Activated CD8-positive, alpha-beta memory T cell treated with anti-CD3 and anti-CD28 coated beads for 36 hours (primary cell): ENCODE data around the gene JMJD4. TPM values are rescaled to one million over a fixed set of nuclear protein-coding genes. Genes with fewer than 3 reads are reported as not detected.

Source experiments
- CTCF ChIA-PET: fragments of 350-600 bp; sonication (Branson Sonifier 250); formaldehyde crosslinking; loops from one replicate; lab custom pipeline; 2021; ENCODE audit warnings: antibody characterized with exemption; lab: Charles Lee
- POLR2A ChIA-PET: fragments of 350-600 bp; sonication (Branson Sonifier 250); formaldehyde crosslinking; loops from one replicate; lab custom pipeline; 2021; ENCODE audit warnings: antibody characterized with exemption; lab: Charles Lee
- total RNA-seq, 2 experiments: library from RNA; stranded (reverse); gene quantifications; one replicate each; pipeline ENCODE4 v1.2.3, GENCODE V29; 2021

JMJD4 gene, protein sequence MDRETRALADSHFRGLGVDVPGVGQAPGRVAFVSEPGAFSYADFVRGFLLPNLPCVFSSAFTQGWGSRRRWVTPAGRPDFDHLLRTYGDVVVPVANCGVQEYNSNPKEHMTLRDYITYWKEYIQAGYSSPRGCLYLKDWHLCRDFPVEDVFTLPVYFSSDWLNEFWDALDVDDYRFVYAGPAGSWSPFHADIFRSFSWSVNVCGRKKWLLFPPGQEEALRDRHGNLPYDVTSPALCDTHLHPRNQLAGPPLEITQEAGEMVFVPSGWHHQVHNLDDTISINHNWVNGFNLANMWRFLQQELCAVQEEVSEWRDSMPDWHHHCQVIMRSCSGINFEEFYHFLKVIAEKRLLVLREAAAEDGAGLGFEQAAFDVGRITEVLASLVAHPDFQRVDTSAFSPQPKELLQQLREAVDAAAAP
- total RNA-seq: 10 to 100 TPM; 28.4 to 32.3 TPM

GRCh38 chr1:227734856-227735538 lies at the start of gene JMJD4, which contains the start of gene SNAP47:
Gene JMJD4 (minus strand): TSS chr1:227735302. CDS start chr1:227735273, 29 bp downstream.
Gene SNAP47 (plus strand): TSS chr1:227735435. CDS start chr1:227747737, 12,302 bp downstream.
- POLR2A ChIA-PET: interaction anchor here (0.6 kb wide), 1 partner anchor 92 kb away, joined by 3 read pairs; no protein-coding TSS in a partner anchor
- CTCF ChIA-PET: interaction anchor here (0.7 kb wide), 1 partner anchor 818 kb away, joined by 7 read pairs; no protein-coding TSS in a partner anchor

GRCh38 chr1:227782226-227782625 lies 47.1 kb upstream of the JMJD4 start:
- CTCF ChIA-PET: no interaction called here
- POLR2A ChIA-PET: no interaction called here

GRCh38 chr1:227781314-227781930 lies 46.3 kb upstream of the JMJD4 start:
- CTCF ChIA-PET: interaction anchor here (0.6 kb wide), 1 partner anchor 22 kb away, joined by 3 read pairs; no protein-coding TSS in a partner anchor

GRCh38 chr1:227780101-227781044 lies 45.3 kb upstream of the JMJD4 start:
- POLR2A ChIA-PET: no interaction called here
- CTCF ChIA-PET: interaction anchor here (0.6 kb wide), 1 partner anchor 173 kb away, joined by 3 read pairs; no protein-coding TSS in a partner anchor

More at GRCh38 chr1:227781314-227781930, 46.3 kb upstream of the JMJD4 start:
- POLR2A ChIA-PET: no interaction called here

- CTCF ChIA-PET: interaction anchor here (0.6 kb wide), 1 partner anchor 174 kb away, joined by 3 read pairs; no protein-coding TSS in a partner anchor
- POLR2A ChIA-PET: no interaction called here
Measured at GRCh38 chr1:227779685-227780084, 44.6 kb upstream of the JMJD4 start.

- CTCF ChIA-PET: interaction anchor here (1.6 kb wide), 1 partner anchor 16 kb away, joined by 4 read pairs; no protein-coding TSS in a partner anchor
- POLR2A ChIA-PET: no interaction called here
Measured at GRCh38 chr1:227779021-227779441, 43.9 kb upstream of the JMJD4 start.

GRCh38 chr1:227778401-227778947 lies 43.4 kb upstream of the JMJD4 start:
- CTCF ChIA-PET: interaction anchor here (1.6 kb wide), 1 partner anchor 15 kb away, joined by 4 read pairs; no protein-coding TSS in a partner anchor

GRCh38 chr1:227777646-227778045 lies 42.5 kb upstream of the JMJD4 start:
- POLR2A ChIA-PET: no interaction called here
- CTCF ChIA-PET: interaction anchor here (1.6 kb wide), 1 partner anchor 15 kb away, joined by 4 read pairs; no protein-coding TSS in a partner anchor

More at GRCh38 chr1:227778401-227778947, 43.4 kb upstream of the JMJD4 start:
- POLR2A ChIA-PET: no interaction called here

DNA sequence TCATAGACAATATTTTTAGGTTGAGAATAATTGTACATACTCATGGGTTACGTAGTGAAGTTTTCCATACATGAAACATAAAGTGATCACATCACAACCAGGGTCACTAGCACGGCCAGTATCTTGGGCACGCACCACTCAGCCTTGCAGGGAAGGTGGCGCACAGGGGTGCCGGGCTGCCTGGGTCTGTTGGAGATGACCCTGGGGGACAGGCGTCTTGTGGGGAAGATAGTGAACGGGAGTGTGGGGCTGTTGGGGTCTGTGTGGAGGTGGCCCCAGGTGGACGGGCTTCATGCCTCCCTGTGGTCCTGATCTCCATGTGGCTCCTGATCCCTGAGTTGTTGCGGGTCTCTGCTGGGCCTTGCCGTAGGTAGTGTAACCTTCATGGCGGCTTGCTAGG lies 42.1 kb upstream of the JMJD4 start:
- ChIA-PET POLR2A (no interaction called here), CTCF (no interaction called here)

GRCh38 chr1:227776331-227776771 lies 41.2 kb upstream of the JMJD4 start:
- CTCF ChIA-PET: interaction anchor here (0.8 kb wide), 1 partner anchor 15 kb away, joined by 3 read pairs; no protein-coding TSS in a partner anchor

DNA sequence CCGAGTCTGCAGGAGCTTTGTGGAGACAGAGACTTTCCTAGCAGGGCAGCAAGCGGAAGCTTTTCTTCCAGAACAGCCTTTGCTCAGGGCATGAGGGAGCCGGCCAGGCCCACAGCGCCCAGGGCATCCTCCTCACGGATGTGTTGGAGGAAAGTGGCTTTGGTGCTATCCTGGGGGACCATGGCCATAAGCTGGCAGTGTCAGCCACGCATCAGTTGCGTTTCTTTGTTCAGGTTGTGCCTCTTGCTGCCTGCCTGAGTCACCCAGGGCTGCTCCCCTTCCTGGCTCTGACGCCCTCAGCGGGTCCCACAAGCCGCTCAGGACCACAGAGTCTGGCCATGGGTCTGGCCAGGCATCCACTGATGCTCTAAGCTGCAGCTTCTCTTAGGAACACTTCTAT lies 40.7 kb upstream of the JMJD4 start:
- ChIA-PET CTCF (interaction anchor here (0.8 kb wide), 1 partner anchor 15 kb away, joined by 3 read pairs; no protein-coding TSS in a partner anchor), POLR2A (no interaction called here)

More at GRCh38 chr1:227776331-227776771, 41.2 kb upstream of the JMJD4 start:
- POLR2A ChIA-PET: no interaction called here

- ChIA-PET POLR2A (no interaction called here), CTCF (interaction anchor here (0.7 kb wide), 1 partner anchor 173 kb away, joined by 3 read pairs; the partner anchor contains the start of gene WNT9A)
Measured at GRCh38 chr1:227774821-227775661, 39.9 kb upstream of the JMJD4 start.

- POLR2A ChIA-PET: interaction anchor here (0.5 to 1.0 kb wide), 2 partner anchors 14 to 225 kb away, joined by 3 to 4 read pairs; no protein-coding TSS in a partner anchor
- CTCF ChIA-PET: interaction anchor here (0.7 to 2.0 kb wide), 3 partner anchors 12 to 174 kb away, joined by 3 to 16 read pairs (median 3); partner anchors contain the start of gene WNT9A
Measured at GRCh38 chr1:227774051-227774731, 39.1 kb upstream of the JMJD4 start.

DNA sequence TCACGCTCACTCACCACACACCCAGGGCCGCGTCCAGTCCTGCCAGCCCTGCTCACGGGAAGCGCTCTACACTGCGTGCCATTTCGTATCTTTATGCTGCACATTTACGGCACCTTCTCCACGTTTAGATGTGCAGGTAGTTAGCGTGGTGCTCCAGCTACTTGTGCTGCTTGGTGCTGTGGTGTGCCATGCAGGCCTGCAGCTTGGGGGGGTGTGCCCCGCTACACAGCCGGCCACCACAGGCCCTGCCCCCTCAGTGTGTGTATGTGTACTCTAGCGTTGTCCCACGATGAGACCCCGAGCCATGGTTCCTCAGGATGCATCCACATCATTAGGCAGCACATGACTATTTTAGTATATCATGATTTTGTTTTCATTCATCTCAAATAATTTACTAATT lies 38.5 kb upstream of the JMJD4 start:
- CTCF ChIA-PET: interaction anchor here (0.8 to 2.0 kb wide), 3 partner anchors 12 to 46 kb away, joined by 3 to 16 read pairs (median 3); no protein-coding TSS in a partner anchor
- POLR2A ChIA-PET: interaction anchor here (1.0 kb wide), 1 partner anchor 14 kb away, joined by 4 read pairs; no protein-coding TSS in a partner anchor

DNA sequence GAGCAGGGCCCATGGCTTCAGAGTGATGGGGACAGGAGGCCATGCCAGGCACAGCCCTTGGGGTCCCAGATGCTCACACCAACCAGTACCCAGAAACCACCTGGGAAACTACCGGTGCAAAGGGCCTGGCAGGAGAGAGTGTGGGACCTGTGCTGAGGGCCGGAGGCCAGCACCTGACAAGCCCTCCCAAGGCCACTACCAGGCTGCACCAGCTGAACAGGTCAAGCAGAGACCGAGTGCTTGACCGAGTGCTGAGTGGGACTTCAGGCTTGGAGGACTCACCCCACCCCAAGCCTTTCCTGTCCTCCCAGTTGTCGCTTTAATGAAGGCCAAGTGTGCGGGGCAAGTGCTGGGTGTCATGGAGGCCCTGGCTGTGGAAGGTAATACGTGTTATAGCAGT lies 36.7 kb upstream of the JMJD4 start:
- CTCF ChIA-PET: no interaction called here
- POLR2A ChIA-PET: no interaction called here

GRCh38 chr1:227771326-227771725 lies 36.2 kb upstream of the JMJD4 start:
- POLR2A ChIA-PET: no interaction called here
- CTCF ChIA-PET: no interaction called here
